Endothelial cell of umbilical vein (primary cell): ENCODE results near the gene GABBR2. TPM values are rescaled to one million over a fixed set of nuclear protein-coding genes. Genes with fewer than 3 reads are reported as not detected.

Experiments
- BruUV-seq: library from RNA; stranded (reverse); fragments of 400-500 nt; replicated peaks from 2 replicates; lab custom pipeline; 2021; lab: Mats Ljungman, UMichigan
- CTCF ChIA-PET: fragments of 300-600, 350-600 bp; sonication (Branson Sonifier 250); formaldehyde crosslinking; loops from one replicate; lab custom pipeline; 2021; ENCODE audit warnings: antibody characterized with exemption, inconsistent platforms; lab: Charles Lee
- POLR2A ChIA-PET: fragments of 300-600, 350-600 bp; sonication (Branson Sonifier 250); formaldehyde crosslinking; loops from one replicate; lab custom pipeline; 2021; ENCODE audit warnings: antibody characterized with exemption, inconsistent platforms; lab: Charles Lee
- DNase-seq: peaks from one replicate; pipeline ENCODE4 v3.0.0-alpha.2; 2011; ENCODE audit warnings: low read depth, low spot score
- FAIRE-seq: peaks from 2 replicates; lab custom pipeline; 2011; peaks lifted over from hg19 to GRCh38; lab: Jason Lieb, UNC
- H2AFZ ChIP-seq: 2 replicates; pipeline ENCODE4 v1.6.0; 2012; ENCODE audit warnings: low read depth, low read length, control low read depth, inconsistent platforms
- H3K27ac ChIP-seq: 2 replicates; pipeline ENCODE4 v1.5.1; 2011; ENCODE audit warnings: low read depth, mild to moderate bottlenecking, control low read depth, low read length, moderate library complexity; ENCODE audit not compliant: insufficient read depth
- H3K27me3 ChIP-seq, 2 experiments: 2 replicates each; pipeline versions ENCODE4 v1.6.0 to v1.6.1; 2011; ENCODE audit warnings: low read length in 2 of 2, mixed read lengths in 1 of 2; ENCODE audit not compliant: control insufficient read depth in 2 of 2, insufficient read depth in 2 of 2
- H3K36me3 ChIP-seq, 2 experiments: 2 replicates in 1 of 2; 3 replicates in 1 of 2; pipeline ENCODE4 v1.5.1; 2011; ENCODE audit warnings: low read length in 2 of 2, mild to moderate bottlenecking in 1 of 2, moderate library complexity in 1 of 2; ENCODE audit not compliant: control insufficient read depth in 2 of 2, insufficient read depth in 2 of 2; ENCODE audit errors: extremely low read depth in 1 of 2
- H3K4me1 ChIP-seq: 3 replicates; pipeline ENCODE4 v1.5.1; 2011; ENCODE audit warnings: mild to moderate bottlenecking, low read length; ENCODE audit not compliant: control insufficient read depth, insufficient read depth; ENCODE audit errors: extremely low read depth
- H3K4me2 ChIP-seq: 2 replicates; pipeline ENCODE4 v1.6.1; 2011; ENCODE audit warnings: low read length, control low read depth, mixed read lengths; ENCODE audit not compliant: insufficient read depth
- H3K4me3 ChIP-seq, 3 experiments: fragments of 200-600 bp in 1 of 3; sonication (generic), shearing (Covaris generic) in 1 of 3; replicated peaks in 1 of 3; 2 replicates each; pipeline ENCODE4 v1.5.1; 2011 to 2016; ENCODE audit warnings: control low read depth in 3 of 3, low read length in 3 of 3, mild to moderate bottlenecking in 2 of 3, inconsistent platforms in 1 of 3, low read depth in 1 of 3, moderate library complexity in 1 of 3; ENCODE audit not compliant: insufficient read depth in 1 of 3
- H3K79me2 ChIP-seq: 2 replicates; pipeline ENCODE4 v1.6.0; 2012; ENCODE audit warnings: low read length, inconsistent platforms; ENCODE audit not compliant: control insufficient read depth, insufficient read depth
- H3K9ac ChIP-seq: replicated peaks from 2 replicates; pipeline ENCODE3; 2011; ENCODE audit warnings: low read length, control low read depth; ENCODE audit not compliant: insufficient read depth; ENCODE audit errors: extremely low read depth
- H3K9me1 ChIP-seq: replicated peaks from 3 replicates; pipeline ENCODE4 v1.6.0; 2011; ENCODE audit warnings: mild to moderate bottlenecking, low read length; ENCODE audit not compliant: control insufficient read depth, insufficient read depth; ENCODE audit errors: extremely low read depth
- H3K9me3 ChIP-seq: replicated peaks from 2 replicates; pipeline ENCODE4 v1.5.1; 2012; ENCODE audit warnings: low read length, inconsistent platforms; ENCODE audit not compliant: control insufficient read depth, insufficient read depth
- H4K20me1 ChIP-seq: replicated peaks from 2 replicates; pipeline ENCODE3; 2011; ENCODE audit warnings: mild to moderate bottlenecking, low read length; ENCODE audit not compliant: control insufficient read depth, insufficient read depth; ENCODE audit errors: extremely low read depth
- EZH2 ChIP-seq: IDR thresholded peaks from 2 replicates; pipeline ENCODE4 v1.6.1; 2012; ENCODE audit warnings: borderline replicate concordance, low read depth, mild to moderate bottlenecking, moderate library complexity, low read length, inconsistent platforms; ENCODE audit not compliant: severe bottlenecking
- FOS ChIP-seq: IDR thresholded peaks from 2 replicates; pipeline ENCODE4 v1.6.1; 2011; ENCODE audit warnings: mild to moderate bottlenecking, low read length, moderate library complexity, borderline replicate concordance; ENCODE audit not compliant: insufficient read depth
- GATA2 ChIP-seq: IDR thresholded peaks from 2 replicates; pipeline ENCODE4 v1.7.0; 2011; ENCODE audit warnings: low read depth, mild to moderate bottlenecking, moderate library complexity, mixed read lengths, low read length; ENCODE audit not compliant: insufficient read length, insufficient read depth
- JUN ChIP-seq: IDR thresholded peaks from 2 replicates; pipeline ENCODE4 v1.6.1; 2011; ENCODE audit warnings: borderline replicate concordance, low read depth; ENCODE audit not compliant: insufficient read length, insufficient read depth
- MYC ChIP-seq: IDR thresholded peaks from one replicate; pipeline ENCODE4 v1.6.1; 2011; ENCODE audit warnings: mild to moderate bottlenecking, low read depth, low read length
- POLR2A ChIP-seq: IDR thresholded peaks from 2 replicates; pipeline ENCODE4 v1.6.1; 2012; ENCODE audit warnings: low read depth, mild to moderate bottlenecking, control low read depth, low read length
- POLR2AphosphoS5 ChIP-seq: IDR thresholded peaks from 2 replicates; pipeline ENCODE4 v1.6.1; 2012; ENCODE audit warnings: low read depth, mild to moderate bottlenecking, control low read depth, low read length, moderate library complexity; ENCODE audit not compliant: insufficient read depth
- dilution Hi-C: fragments of 300-500 bp; cut with MboI; formaldehyde crosslinking; loops from one replicate; pipeline ENCODE4 v1.15.0; 2019; ENCODE audit warnings: low sequenced_read_pairs; ENCODE audit not compliant: extremely low pct_ligation_motif_present
- intact Hi-C: fragments of 100-400 bp; cut with micrococcal nuclease; formaldehyde crosslinking; loops from one replicate; pipeline ENCODE4 v1.10.0; 2022
- polyA plus RNA-seq, 4 experiments: library from polyadenylated mRNA; depleted of rRNA in 3 of 4; stranded (reverse) in 3 of 4; unstranded in 1 of 4; fragments of >200 nt; gene quantifications; 2 replicates each; pipeline versions ENCODE4 v1.2.1 to v1.2.3, GENCODE V29; 2011 to 2012; ENCODE audit warnings: missing spikeins in 1 of 4
- total RNA-seq: library from RNA; stranded (reverse); gene quantifications from 2 replicates; pipeline ENCODE4 v1.2.3, GENCODE V29; 2021
- TF ChIP-seq, protein P1 (sequence below): IDR thresholded peaks from 2 replicates; pipeline ENCODE4 v1.6.1; 2011; ENCODE audit not compliant: insufficient read depth, insufficient read length
- TF ChIP-seq, protein P2 (sequence below), 2 donors: IDR thresholded peaks; 1 replicate in 1 of 2; 2 replicates in 1 of 2; pipeline ENCODE4 v1.5.1; 2011; ENCODE audit warnings: low read length in 2 of 2, mild to moderate bottlenecking in 2 of 2, moderate library complexity in 2 of 2, control low read depth in 1 of 2, inconsistent platforms in 1 of 2, low read depth in 1 of 2; ENCODE audit not compliant: insufficient read depth in 1 of 2; ENCODE audit errors: extremely low read depth in 1 of 2

Gene GABBR2
- total and polyA plus RNA-seq, 2 donors (not counting 3 experiments of a cell fraction or from before 2014, with no cell fraction given), result 1.1 to 9.2 TPM

DNA sequence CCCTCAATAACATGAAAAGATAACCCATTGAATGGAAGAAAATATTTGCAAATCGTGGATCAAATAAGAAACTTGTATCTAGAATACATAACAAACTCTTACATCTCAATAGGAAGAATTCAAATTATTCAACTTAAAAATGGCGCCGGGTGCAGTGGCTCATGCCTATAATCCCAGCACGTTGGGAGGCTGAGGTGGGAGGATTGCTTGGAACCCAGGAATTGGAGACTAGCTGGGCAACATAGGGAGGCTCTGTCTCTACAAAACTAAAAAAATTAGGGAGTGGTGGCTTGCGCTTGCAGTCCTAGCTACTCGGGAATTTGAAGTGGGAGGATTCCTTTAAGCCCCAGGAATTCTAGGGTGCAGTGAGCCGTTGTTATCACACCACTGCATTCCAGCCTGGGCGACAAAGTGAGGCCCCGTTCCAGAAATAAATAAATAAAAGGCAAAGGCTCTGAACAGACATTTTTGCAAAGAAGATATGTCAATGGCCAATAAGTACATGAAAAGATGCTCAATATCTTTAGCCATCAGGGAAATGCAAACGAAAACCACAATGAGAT is 431.7 kb downstream of the GABBR2 start:
- Histone ChIP-seq H3K79me2 (no peaks in the 10 kb centered on the region), H3K4me2 (no peak overlapping the region), H3K36me3 (no peaks in the 10 kb centered on the region), H3K27ac (no peak overlapping the region), H3K9me1 (no peaks in the 10 kb centered on the region), H2AFZ (no peak overlapping the region), H3K4me3 (no peak overlapping the region), H3K27me3 (peaks cover 15 to 19% of the 10 kb centered on the region in 2 experiments), H3K9ac (no peak overlapping the region), H3K4me1 (no peaks in the 10 kb centered on the region), H4K20me1 (no peaks in the 10 kb centered on the region), H3K9me3 (no peaks in the 10 kb centered on the region)
- POLR2A ChIA-PET, result no interaction called here
- BruUV-seq, result no TSS peak
- dilution Hi-C loops, result loop anchor here (25.0 kb wide), 1 partner anchor 485 kb away; no protein-coding TSS in a partner anchor
- TF ChIP-seq, protein P1, sequence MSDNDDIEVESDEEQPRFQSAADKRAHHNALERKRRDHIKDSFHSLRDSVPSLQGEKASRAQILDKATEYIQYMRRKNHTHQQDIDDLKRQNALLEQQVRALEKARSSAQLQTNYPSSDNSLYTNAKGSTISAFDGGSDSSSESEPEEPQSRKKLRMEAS, result no peak
- TF ChIP-seq EZH2 (no peak), JUN (no peak), GATA2 (no peak), POLR2AphosphoS5 (no peak), POLR2A (no peak), FOS (no peak), MYC (no peak)
- TF ChIP-seq, protein P2, sequence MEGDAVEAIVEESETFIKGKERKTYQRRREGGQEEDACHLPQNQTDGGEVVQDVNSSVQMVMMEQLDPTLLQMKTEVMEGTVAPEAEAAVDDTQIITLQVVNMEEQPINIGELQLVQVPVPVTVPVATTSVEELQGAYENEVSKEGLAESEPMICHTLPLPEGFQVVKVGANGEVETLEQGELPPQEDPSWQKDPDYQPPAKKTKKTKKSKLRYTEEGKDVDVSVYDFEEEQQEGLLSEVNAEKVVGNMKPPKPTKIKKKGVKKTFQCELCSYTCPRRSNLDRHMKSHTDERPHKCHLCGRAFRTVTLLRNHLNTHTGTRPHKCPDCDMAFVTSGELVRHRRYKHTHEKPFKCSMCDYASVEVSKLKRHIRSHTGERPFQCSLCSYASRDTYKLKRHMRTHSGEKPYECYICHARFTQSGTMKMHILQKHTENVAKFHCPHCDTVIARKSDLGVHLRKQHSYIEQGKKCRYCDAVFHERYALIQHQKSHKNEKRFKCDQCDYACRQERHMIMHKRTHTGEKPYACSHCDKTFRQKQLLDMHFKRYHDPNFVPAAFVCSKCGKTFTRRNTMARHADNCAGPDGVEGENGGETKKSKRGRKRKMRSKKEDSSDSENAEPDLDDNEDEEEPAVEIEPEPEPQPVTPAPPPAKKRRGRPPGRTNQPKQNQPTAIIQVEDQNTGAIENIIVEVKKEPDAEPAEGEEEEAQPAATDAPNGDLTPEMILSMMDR (IDR thresholded peaks at IDR 0.05; ENCODE audit: extremely low read depth in 1 of 2, insufficient read depth in 1 of 2, low read depth in 1 of 2, low read length in 2 of 2), result no peak
- FAIRE-seq (no peak), DNase-seq (no peak)
- CTCF ChIA-PET, result interaction anchor here (1.4 kb wide), 1 partner anchor 499 kb away, joined by 4 read pairs; no protein-coding TSS in a partner anchor
- intact Hi-C loops, result no loop called here
